H9 (cell line): ENCODE data around the gene VAPA. TPM values are rescaled to one million over a fixed set of nuclear protein-coding genes. Genes with fewer than 3 reads are reported as not detected.

Experiments
- DNase-seq: peaks from one replicate; pipeline ENCODE4 v3.0.0-alpha.2; 2017
- H2AFZ ChIP-seq: one replicate; pipeline ENCODE4 v1.6.1; 2013; ENCODE audit warnings: mild to moderate bottlenecking, low read length, control low read depth, moderate library complexity
- H2AK5ac ChIP-seq: 2 replicates; pipeline ENCODE4 v1.6.1; 2013; ENCODE audit warnings: low read length, control low read depth, mixed read lengths; ENCODE audit not compliant: insufficient read length
- H2BK120ac ChIP-seq: one replicate; pipeline ENCODE4 v1.6.1; 2013; ENCODE audit warnings: low read depth, mild to moderate bottlenecking, low read length, control low read depth, inconsistent platforms; ENCODE audit not compliant: poor library complexity, severe bottlenecking
- H2BK12ac ChIP-seq: 2 replicates; pipeline ENCODE4 v1.6.1; 2013; ENCODE audit warnings: low read length, control low read depth, mixed read lengths, low read depth; ENCODE audit not compliant: insufficient read length
- H2BK15ac ChIP-seq: 2 replicates; pipeline ENCODE4 v1.6.1; 2013; ENCODE audit warnings: low read depth, low read length, control low read depth
- H2BK20ac ChIP-seq: one replicate; pipeline ENCODE4 v1.6.1; 2013; ENCODE audit warnings: low read depth, mild to moderate bottlenecking, low read length, control low read depth, inconsistent platforms; ENCODE audit not compliant: poor library complexity, severe bottlenecking
- H2BK5ac ChIP-seq: 2 replicates; pipeline ENCODE4 v1.6.1; 2013; ENCODE audit warnings: low read length, control low read depth, mixed read lengths; ENCODE audit not compliant: insufficient read length
- H3K14ac ChIP-seq: 2 replicates; pipeline ENCODE4 v1.6.1; 2013; ENCODE audit warnings: low read length, control low read depth; ENCODE audit not compliant: insufficient read depth
- H3K18ac ChIP-seq: 2 replicates; pipeline ENCODE4 v1.6.1; 2013; ENCODE audit warnings: low read depth, mild to moderate bottlenecking, mixed read lengths, low read length, control low read depth; ENCODE audit not compliant: insufficient read length
- H3K23ac ChIP-seq: 2 replicates; pipeline ENCODE4 v1.6.1; 2013; ENCODE audit warnings: low read length, control low read depth, mixed read lengths, low read depth; ENCODE audit not compliant: insufficient read length
- H3K23me2 ChIP-seq: 2 replicates; pipeline ENCODE4 v1.6.1; 2013; ENCODE audit warnings: low read depth, mild to moderate bottlenecking, mixed read lengths, low read length, control low read depth; ENCODE audit not compliant: insufficient read length, poor library complexity, severe bottlenecking
- H3K27ac ChIP-seq: 2 replicates; pipeline ENCODE4 v1.5.1; 2013; ENCODE audit warnings: low read length, control low read depth, mixed read lengths, low read depth; ENCODE audit not compliant: insufficient read length
- H3K27me3 ChIP-seq: 2 replicates; pipeline ENCODE4 v1.6.1; 2013; ENCODE audit warnings: low read length, control low read depth, inconsistent platforms; ENCODE audit not compliant: insufficient read depth
- H3K4ac ChIP-seq: 2 replicates; pipeline ENCODE4 v1.6.1; 2013; ENCODE audit warnings: low read depth, mild to moderate bottlenecking, control low read depth, inconsistent platforms, low read length, moderate library complexity
- H3K4me1 ChIP-seq: 2 replicates; pipeline ENCODE4 v1.6.1; 2013; ENCODE audit warnings: low read length, control low read depth, inconsistent platforms; ENCODE audit not compliant: insufficient read depth
- H3K4me2 ChIP-seq: 2 replicates; pipeline ENCODE4 v1.6.1; 2013; ENCODE audit warnings: low read length, control low read depth, mixed read lengths; ENCODE audit not compliant: insufficient read length, insufficient read depth
- H3K56ac ChIP-seq: 2 replicates; pipeline ENCODE4 v1.6.1; 2013; ENCODE audit warnings: low read depth, mild to moderate bottlenecking, mixed read lengths, low read length, control low read depth; ENCODE audit not compliant: insufficient read length
- H3K79me1 ChIP-seq: 2 replicates; pipeline ENCODE4 v1.6.1; 2013; ENCODE audit warnings: low read depth, mild to moderate bottlenecking, moderate library complexity, low read length, control low read depth, inconsistent platforms; ENCODE audit not compliant: insufficient read depth, poor library complexity, severe bottlenecking
- H3K79me2 ChIP-seq: 2 replicates; pipeline ENCODE4 v1.6.1; 2013; ENCODE audit warnings: low read length, control low read depth, inconsistent platforms; ENCODE audit not compliant: insufficient read depth
- H3K9ac ChIP-seq: 2 replicates; pipeline ENCODE4 v1.6.1; 2013; ENCODE audit warnings: low read length, control low read depth, mixed read lengths; ENCODE audit not compliant: insufficient read length; ENCODE audit errors: extremely low read depth
- H3K9me3 ChIP-seq: one replicate; pipeline ENCODE4 v1.6.1; 2013; ENCODE audit warnings: low read depth, low read length, inconsistent platforms; ENCODE audit not compliant: control insufficient read depth
- H3T11ph ChIP-seq: one replicate; pipeline ENCODE4 v1.6.1; 2013; ENCODE audit warnings: mild to moderate bottlenecking, low read length, control low read depth, inconsistent platforms
- H4K20me1 ChIP-seq: one replicate; pipeline ENCODE4 v1.6.1; 2013; ENCODE audit not compliant: control insufficient read depth, insufficient read length, insufficient read depth
- H4K5ac ChIP-seq: 2 replicates; pipeline ENCODE4 v1.6.1; 2013; ENCODE audit warnings: low read depth, mild to moderate bottlenecking, mixed read lengths, low read length, control low read depth; ENCODE audit not compliant: insufficient read length
- H4K8ac ChIP-seq: replicated peaks from 2 replicates; pipeline ENCODE4 v1.6.1; 2013; ENCODE audit warnings: low read length, control low read depth, mixed read lengths, low read depth; ENCODE audit not compliant: insufficient read length
- H4K91ac ChIP-seq: 2 replicates; pipeline ENCODE4 v1.6.1; 2013; ENCODE audit warnings: low read depth, mild to moderate bottlenecking, moderate library complexity, mixed read lengths, low read length, control low read depth; ENCODE audit not compliant: insufficient read length
- H3K27ac Mint-ChIP-seq, 3 experiments: 2 replicates in 2 of 3; 3 replicates in 1 of 3; pipeline ENCODE4 v1.8.0; 2020 to 2021; ENCODE audit warnings: mixed read lengths in 3 of 3, mild to moderate bottlenecking in 1 of 3, moderate library complexity in 1 of 3
- H3K27me3 Mint-ChIP-seq: 2 replicates; pipeline ENCODE4 v1.8.0; 2021; ENCODE audit warnings: low read depth, mild to moderate bottlenecking, moderate library complexity, mixed read lengths
- H3K36me3 Mint-ChIP-seq, 3 experiments: 2 replicates in 2 of 3; 3 replicates in 1 of 3; pipeline ENCODE4 v1.8.0; 2020 to 2021; ENCODE audit warnings: low read depth in 3 of 3, mixed read lengths in 3 of 3; ENCODE audit not compliant: insufficient read depth in 1 of 3
- H3K4me1 Mint-ChIP-seq, 2 experiments: 2 replicates each; pipeline ENCODE4 v1.8.0; 2020; ENCODE audit warnings: mixed read lengths in 2 of 2
- H3K4me3 Mint-ChIP-seq, 2 experiments: 2 replicates in 1 of 2; 3 replicates in 1 of 2; pipeline ENCODE4 v1.8.0; 2020 to 2021; ENCODE audit warnings: mild to moderate bottlenecking in 2 of 2, mixed read lengths in 2 of 2, moderate library complexity in 1 of 2
- H3K9me3 Mint-ChIP-seq, 2 experiments: 2 replicates in 1 of 2; 3 replicates in 1 of 2; pipeline ENCODE4 v1.8.0; 2020; ENCODE audit warnings: mild to moderate bottlenecking in 2 of 2, mixed read lengths in 2 of 2, moderate library complexity in 1 of 2
- CTCF ChIP-seq: fragments of 200-600 bp; sonication (generic); conservative IDR thresholded peaks from 3 replicates; pipeline ENCODE4 v1.8.0; 2021; ENCODE audit warnings: antibody characterized with exemption, mild to moderate bottlenecking
- WGBS: extraction: QIAGEN DNeasy Blood & Tissue Kit; methylation state at CpG from one replicate; pipeline ENCODE4 v1.1.7; 2013; ENCODE audit warnings: missing lambda C conversion rate, low lambda C conversion rate, mixed read lengths; ENCODE audit not compliant: insufficient read length; ENCODE audit errors: extremely low coverage; 5-methylcytosine and 5-hydroxymethylcytosine counted together
- total RNA-seq: library from RNA; stranded (reverse); gene quantifications from 2 replicates; pipeline ENCODE4 v1.2.1, GENCODE V29; 2021

Gene VAPA
- total RNA-seq, 1 experiment from 2014 or later, result 141 TPM

- H3K79me2 ChIP-seq, result no peaks in the 10 kb centered on the region
- no peak overlapping the region for H3T11ph ChIP-seq
- no peaks in the 10 kb centered on the region for H3K27me3 ChIP-seq
- no peak overlapping the region for H3K4me2 ChIP-seq
- H3K23me2 ChIP-seq, result no peaks in the 10 kb centered on the region
- no peaks in the 10 kb centered on the region for H3K79me1 ChIP-seq
- H4K20me1 ChIP-seq, result no peaks in the 10 kb centered on the region
- no peak overlapping the region for H2BK12ac ChIP-seq
- Mint-ChIP-seq H3K27ac (no peak overlapping the region), H3K9me3 (no peaks in the 10 kb centered on the region; a peak in 1 of 5 replicates), H3K27me3 (no peaks in the 10 kb centered on the region), H3K4me1 (0 out of 4 replicates have a peak, but pooled peaks cover 0 to 2% of the 10 kb centered on the region in 2 experiments), H3K4me3 (no peak overlapping the region), H3K36me3 (no peaks in the 10 kb centered on the region; a peak in 1 of 7 replicates)
- H4K8ac ChIP-seq, result no peak overlapping the region
- no peak overlapping the region for H3K27ac ChIP-seq
- DNase-seq, result no peak
- no peak overlapping the region for H3K4ac ChIP-seq
- H2BK5ac ChIP-seq, result no peak overlapping the region
- no CpG with 5 or more reads among the region's 5 CpGs for WGBS
- H2BK20ac ChIP-seq, result no peak overlapping the region
- H4K91ac ChIP-seq, result no peak overlapping the region
- H2BK15ac ChIP-seq, result no peak overlapping the region
- H3K4me1 ChIP-seq, result no peaks in the 10 kb centered on the region
- no peak overlapping the region for H3K14ac ChIP-seq
- no peak overlapping the region for H3K9ac ChIP-seq
- H2BK120ac ChIP-seq, result no peak overlapping the region
- no peak overlapping the region for H3K18ac ChIP-seq
- no peak overlapping the region for H3K23ac ChIP-seq
- no peak overlapping the region for H2AK5ac ChIP-seq
- no peak overlapping the region for H2AFZ ChIP-seq
- H3K9me3 ChIP-seq, result no peaks in the 10 kb centered on the region
- no peak for TF ChIP-seq CTCF
- H4K5ac ChIP-seq, result no peak overlapping the region
- no peak overlapping the region for H3K56ac ChIP-seq
These were observed 23.6 kb upstream of the VAPA start for GRCh38 chr18:9890196-9890595.
